Smooth muscle cell of the brain vasculature (primary cell): ENCODE results near the gene LAMB1.
"Not testable (repeated sequence)": the region's sequence is repeated elsewhere in the genome, so short reads cannot be mapped to it uniquely, and the experiment has no call there.

ENCODE experiments used
- DNase-seq: peaks from one replicate; pipeline ENCODE4 v3.0.0-alpha.2; 2012; ENCODE audit warnings: low read depth, low spot score

The LAMB1 gene

GRCh38 chr7:108002726-108003598, at the start of gene LAMB1:
Gene LAMB1 (minus strand): TSS chr7:108003161. CDS start chr7:108002885, 276 bp downstream.
- DNase-seq, result peak; percentile 59

- no peak for DNase-seq
These were observed 48.5 kb upstream of the LAMB1 start for GRCh38 chr7:108051454-108051853.

GRCh38 chr7:108049962-108050361, 47.0 kb upstream of the LAMB1 start:
- no peak for DNase-seq

GRCh38 chr7:108048422-108048821, 45.5 kb upstream of the LAMB1 start:
- no peak for DNase-seq

GRCh38 chr7:108046952-108047506, 44.1 kb upstream of the LAMB1 start:
- no peak for DNase-seq

GRCh38 chr7:108045669-108046068, 42.7 kb upstream of the LAMB1 start:
- DNase-seq, result no peak

- DNase-seq, result no peak
These were observed 42.2 kb upstream of the LAMB1 start for GRCh38 chr7:108045154-108045553.

- DNase-seq, result no peak
These were observed 41.4 kb upstream of the LAMB1 start for GRCh38 chr7:108044345-108044744.

- DNase-seq, result no peak
These were observed 36.0 kb upstream of the LAMB1 start for GRCh38 chr7:108038986-108039385.

GRCh38 chr7:108037741-108038140, 34.8 kb upstream of the LAMB1 start:
- DNase-seq, result no peak

- no peak for DNase-seq
These were observed 34.2 kb upstream of the LAMB1 start for GRCh38 chr7:108037140-108037539.

- no peak for DNase-seq
These were observed 31.6 kb upstream of the LAMB1 start for GRCh38 chr7:108034586-108034985.

- no peak for DNase-seq
These were observed 31.0 kb upstream of the LAMB1 start for GRCh38 chr7:108033776-108034497.

- DNase-seq, result not testable (repeated sequence)
These were observed 30.3 kb upstream of the LAMB1 start for GRCh38 chr7:108033309-108033708.

GRCh38 chr7:108030516-108030915, 27.6 kb upstream of the LAMB1 start:
- no peak for DNase-seq

GRCh38 chr7:108029034-108029433, 26.1 kb upstream of the LAMB1 start:
- no peak for DNase-seq

- no peak for DNase-seq
These were observed 25.1 kb upstream of the LAMB1 start for GRCh38 chr7:108028111-108028510.

GRCh38 chr7:108027239-108027638, 24.3 kb upstream of the LAMB1 start:
- DNase-seq, result no peak

- no peak for DNase-seq
These were observed 23.7 kb upstream of the LAMB1 start for GRCh38 chr7:108026647-108027046.

- DNase-seq, result no peak
These were observed 23.2 kb upstream of the LAMB1 start for GRCh38 chr7:108026116-108026515.

- no peak for DNase-seq
These were observed 21.6 kb upstream of the LAMB1 start for GRCh38 chr7:108024538-108024937.

GRCh38 chr7:108020585-108020984, 17.6 kb upstream of the LAMB1 start:
- DNase-seq, result no peak

GRCh38 chr7:108018668-108019067, 15.7 kb upstream of the LAMB1 start:
- no peak for DNase-seq
